ENCODE results near the gene RGS9. TPM values are rescaled to one million over a fixed set of nuclear protein-coding genes. Genes with fewer than 3 reads are reported as not detected.

Gene RGS9
- total RNA-seq, 3 donors from 2014 or later = 8.7 to 14.6 (median 13.3) TPM

GRCh38 chr17:65104541-65104940 is 32.6 kb upstream of the RGS9 start:
- ATAC-seq (no peak), DNase-seq (no peak)
- peaks cover 6% of the 10 kb centered on the region for H3K4me1 ChIP-seq (ENCODE audit: low read depth)
- H3K36me3 ChIP-seq (ENCODE audit: low read depth) = no peaks in the 10 kb centered on the region
- intact Hi-C loops (cut with DNase I, micrococcal nuclease) = loop anchor here (5.0 to 10.0 kb wide), 2 partner anchors 137 to 140 kb away; no protein-coding TSS in a partner anchor
- TF ChIP-seq CTCF (IDR thresholded peaks at IDR 0.05) = no peak
- H3K4me3 ChIP-seq = no peak overlapping the region
- no peaks in the 10 kb centered on the region for H3K9me3 ChIP-seq

GRCh38 chr17:65104973-65105372 is 32.2 kb upstream of the RGS9 start:
- H3K9me3 ChIP-seq = no peaks in the 10 kb centered on the region
- TF ChIP-seq CTCF (IDR thresholded peaks at IDR 0.05) = no peak
- no peak overlapping the region for H3K4me3 ChIP-seq
- no peaks in the 10 kb centered on the region for H3K36me3 ChIP-seq (ENCODE audit: low read depth)
- DNase-seq (no peak), ATAC-seq (no peak)
- peaks cover 3% of the 10 kb centered on the region for H3K4me1 ChIP-seq (ENCODE audit: low read depth)
- intact Hi-C loops (cut with DNase I, micrococcal nuclease) = loop anchor here (5.0 to 10.0 kb wide), 2 partner anchors 138 to 140 kb away; no protein-coding TSS in a partner anchor

- no peak for TF ChIP-seq CTCF (IDR thresholded peaks at IDR 0.05)
- intact Hi-C loops (cut with DNase I, micrococcal nuclease) = loop anchor here in 1 of 2 donors (10.0 kb wide), 1 partner anchor 143 kb away; no protein-coding TSS in a partner anchor
- Histone ChIP-seq H3K36me3 (ENCODE audit: low read depth) (no peaks in the 10 kb centered on the region), H3K4me1 (ENCODE audit: low read depth) (no peaks in the 10 kb centered on the region), H3K4me3 (no peak overlapping the region), H3K9me3 (no peaks in the 10 kb centered on the region)
- DNase-seq = no peak
- ATAC-seq = no peak
These were observed 29.0 kb upstream of the RGS9 start for GRCh38 chr17:65108152-65108551.

GRCh38 chr17:65109543-65109942 is 27.6 kb upstream of the RGS9 start:
- ATAC-seq (no peak), DNase-seq (no peak)
- no peak for TF ChIP-seq CTCF (IDR thresholded peaks at IDR 0.05)
- intact Hi-C loops (cut with DNase I, micrococcal nuclease) = loop anchor here in 1 of 2 donors (10.0 kb wide), 1 partner anchor 145 kb away; no protein-coding TSS in a partner anchor
- Histone ChIP-seq H3K9me3 (no peaks in the 10 kb centered on the region), H3K4me1 (ENCODE audit: low read depth) (no peaks in the 10 kb centered on the region), H3K4me3 (no peak overlapping the region), H3K36me3 (ENCODE audit: low read depth) (no peaks in the 10 kb centered on the region)

GRCh38 chr17:65109990-65110680 is 27.0 kb upstream of the RGS9 start:
- no peaks in the 10 kb centered on the region for H3K9me3 ChIP-seq
- no peak for TF ChIP-seq CTCF (IDR thresholded peaks at IDR 0.05)
- no peaks in the 10 kb centered on the region for H3K36me3 ChIP-seq (ENCODE audit: low read depth)
- intact Hi-C loops (cut with DNase I, micrococcal nuclease) = loop anchor here in 1 of 2 donors (10.0 kb wide), 1 partner anchor 145 kb away; no protein-coding TSS in a partner anchor
- no peaks in the 10 kb centered on the region for H3K4me1 ChIP-seq (ENCODE audit: low read depth)
- ATAC-seq (no peak), DNase-seq (no peak)
- no peak overlapping the region for H3K4me3 ChIP-seq
